H7 (cell line): ENCODE data around the gene TNNI3K. TPM values are rescaled to one million over a fixed set of nuclear protein-coding genes. Genes with fewer than 3 reads are reported as not detected.

Experiments
- DNase-seq: peaks from one replicate; pipeline ENCODE4 v3.0.0; 2012
- H3K27me3 ChIP-seq: 2 replicates; pipeline ENCODE4 v1.6.0; 2011; ENCODE audit warnings: mild to moderate bottlenecking, low read length; ENCODE audit not compliant: control insufficient read depth, insufficient read depth
- H3K36me3 ChIP-seq: replicated peaks from 2 replicates; pipeline ENCODE4 v1.5.1; 2011; ENCODE audit warnings: low read length; ENCODE audit not compliant: control insufficient read depth, insufficient read depth
- H3K4me3 ChIP-seq: 2 replicates; pipeline ENCODE4 v1.5.1; 2011; ENCODE audit warnings: low read depth, mild to moderate bottlenecking, control low read depth, low read length, moderate library complexity; ENCODE audit not compliant: insufficient read depth
- total RNA-seq: library from RNA; depleted of rRNA; stranded (reverse); fragments of >200 nt; shearing (Covaris generic); gene quantifications from 2 replicates; pipeline ENCODE4 v1.2.3, GENCODE V29; 2014

Gene TNNI3K
- total RNA-seq, 1 experiment from 2014 or later, result not detected

DNA sequence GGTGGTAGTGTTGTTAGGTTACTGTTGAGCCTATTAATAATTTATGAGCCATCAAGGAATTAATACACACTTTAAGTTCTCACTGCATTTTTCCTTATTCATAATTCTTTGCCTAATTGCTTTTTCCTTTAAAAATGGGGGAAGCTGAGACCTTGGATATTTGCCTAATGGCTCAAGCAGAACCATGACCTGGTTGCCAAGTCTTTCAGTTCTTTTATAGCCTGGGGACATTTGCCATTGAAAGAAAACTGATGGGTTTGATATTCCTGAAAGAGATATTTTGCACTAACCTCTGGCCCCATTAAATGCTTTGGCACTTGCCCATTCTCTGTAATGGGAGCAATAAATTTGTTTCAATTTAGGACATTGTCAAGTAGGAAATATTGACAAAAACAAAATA is 295.7 kb downstream of the TNNI3K start:
- H3K4me3 ChIP-seq, result no peak overlapping the region

DNA sequence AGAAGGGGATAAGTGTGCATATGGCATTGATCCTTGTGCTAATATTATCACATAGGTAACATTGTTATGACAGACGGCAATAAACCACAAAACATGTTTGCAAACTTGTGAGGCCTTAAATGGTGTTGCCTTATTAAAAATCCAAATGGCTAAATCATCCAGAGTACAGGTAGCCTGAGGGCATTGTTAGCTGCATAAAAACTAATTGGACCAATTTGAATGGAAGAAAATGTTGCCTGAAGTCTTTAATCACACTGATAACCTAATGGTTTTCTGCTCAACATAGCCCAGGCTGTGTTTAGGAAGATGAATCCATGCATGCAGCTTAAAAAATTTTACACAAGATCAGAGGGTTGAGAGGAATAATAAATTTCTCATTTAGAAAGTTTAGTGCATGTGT is 296.6 kb downstream of the TNNI3K start:
- no peaks in the 10 kb centered on the region for H3K27me3 ChIP-seq
- H3K36me3 ChIP-seq, result no peaks in the 10 kb centered on the region
- DNase-seq, result no peak
- no peak overlapping the region for H3K4me3 ChIP-seq

More for the DNA sequence above, 295.7 kb downstream of the TNNI3K start:
- Histone ChIP-seq H3K36me3 (no peaks in the 10 kb centered on the region), H3K27me3 (no peaks in the 10 kb centered on the region)
- no peak for DNase-seq

GRCh38 chr1:74534241-74534640 is 299.1 kb downstream of the TNNI3K start:
- H3K4me3 ChIP-seq, result no peak overlapping the region
- DNase-seq, result no peak
- H3K36me3 ChIP-seq, result no peaks in the 10 kb centered on the region
- H3K27me3 ChIP-seq, result no peaks in the 10 kb centered on the region

DNA sequence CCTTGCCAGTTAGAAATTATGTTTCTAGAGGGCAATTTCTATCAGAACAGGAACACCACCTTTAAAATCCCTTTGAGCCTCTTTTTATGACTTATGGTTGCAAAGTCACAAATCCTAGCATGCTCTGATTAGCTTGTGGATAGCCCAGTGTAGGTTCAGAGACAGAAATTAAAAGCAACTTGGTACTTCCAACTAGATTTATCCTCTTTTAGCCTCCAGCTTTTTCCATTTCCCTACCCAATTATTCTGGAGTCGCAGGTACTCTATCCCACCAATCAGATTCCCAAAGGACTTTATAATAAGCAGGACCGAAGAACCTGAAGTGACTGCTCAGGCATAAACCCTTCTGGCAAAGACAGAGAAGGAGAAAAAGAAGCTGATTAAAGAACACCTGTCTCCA is 310.6 kb downstream of the TNNI3K start:
- no peak for DNase-seq
- Histone ChIP-seq H3K27me3 (no peaks in the 10 kb centered on the region), H3K36me3 (no peaks in the 10 kb centered on the region), H3K4me3 (no peak overlapping the region)

DNA sequence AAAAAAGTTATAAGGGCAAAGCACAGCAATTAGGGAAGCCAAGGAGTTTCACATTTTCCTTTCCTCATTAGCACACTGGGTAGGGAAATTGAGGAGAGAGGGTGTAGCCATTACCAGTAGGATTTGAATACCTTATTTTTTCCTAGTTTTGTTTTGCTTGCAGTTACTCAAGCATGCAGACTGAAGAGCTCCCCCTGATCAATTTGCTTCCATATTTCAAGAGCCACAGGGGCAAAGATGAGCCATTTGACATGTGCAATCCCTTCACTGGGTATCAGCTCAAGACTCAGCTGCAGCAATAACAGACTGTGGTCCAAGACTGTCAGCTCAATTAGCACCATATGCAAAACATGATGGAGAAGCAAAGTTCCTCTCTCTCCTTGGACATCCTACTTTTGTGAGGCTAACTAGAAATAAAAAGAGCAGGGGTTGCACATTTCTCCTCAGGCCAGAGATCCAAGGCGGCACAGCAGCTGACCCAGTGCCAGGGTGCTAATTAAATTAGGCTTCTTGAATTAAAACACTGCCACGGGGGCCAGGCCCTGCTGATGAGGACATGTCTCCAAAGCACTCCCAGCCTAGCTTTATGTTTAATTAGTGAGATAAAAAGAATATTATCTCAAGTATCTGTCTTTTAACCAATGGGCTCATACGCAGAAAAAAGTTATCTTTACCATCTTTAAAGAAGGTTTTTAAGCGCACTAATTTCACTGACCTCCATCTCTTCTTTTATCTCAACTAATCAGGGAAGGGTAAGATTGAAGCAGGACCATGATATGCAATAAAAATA is 314.0 kb downstream of the TNNI3K start:
- DNase-seq, result no peak
- no peak overlapping the region for H3K4me3 ChIP-seq
- H3K36me3 ChIP-seq, result no peaks in the 10 kb centered on the region
- no peaks in the 10 kb centered on the region for H3K27me3 ChIP-seq

DNA sequence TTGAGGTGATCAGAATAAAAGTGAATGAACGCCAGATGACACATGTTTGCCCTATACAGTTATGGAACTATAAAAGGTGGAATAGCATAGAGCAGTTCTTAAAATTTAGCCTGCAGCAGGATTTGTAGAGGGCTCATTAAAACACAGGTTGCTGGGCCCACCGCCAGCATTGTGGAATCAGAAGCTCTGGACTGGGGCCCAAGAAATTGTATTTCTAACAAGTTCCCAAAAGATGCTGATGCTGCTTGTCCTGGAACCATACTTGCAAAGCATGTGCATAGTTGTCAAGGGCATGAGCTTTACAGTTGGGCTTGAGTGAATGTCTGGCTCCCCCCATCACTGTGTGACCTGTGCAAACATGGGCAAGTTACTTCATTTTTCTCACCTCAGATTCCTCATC is 314.7 kb downstream of the TNNI3K start:
- H3K4me3 ChIP-seq, result no peak overlapping the region
- no peaks in the 10 kb centered on the region for H3K36me3 ChIP-seq
- no peak for DNase-seq
- H3K27me3 ChIP-seq, result no peaks in the 10 kb centered on the region

- Histone ChIP-seq H3K27me3 (no peaks in the 10 kb centered on the region), H3K36me3 (no peaks in the 10 kb centered on the region), H3K4me3 (no peak overlapping the region)
- DNase-seq, result no peak
Measured at GRCh38 chr1:74570797-74571492, 335.8 kb downstream of the TNNI3K start.

DNA sequence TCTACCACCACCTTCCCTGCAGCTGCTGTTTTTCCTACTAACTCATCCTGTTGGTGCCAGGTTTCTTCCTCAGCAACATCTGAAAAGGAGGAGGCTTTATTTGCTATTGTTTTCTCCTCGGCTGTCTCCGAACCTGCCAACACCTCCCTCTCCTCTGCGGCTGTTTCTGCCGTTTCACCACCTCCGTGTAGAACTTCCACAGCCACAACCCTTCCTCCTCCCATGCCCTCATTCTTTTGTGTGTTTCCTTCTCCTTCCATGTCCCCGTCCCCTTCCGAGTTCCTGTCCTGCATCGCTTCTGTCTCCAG is 336.3 kb downstream of the TNNI3K start:
- H3K36me3 ChIP-seq, result no peaks in the 10 kb centered on the region
- H3K4me3 ChIP-seq, result no peak overlapping the region
- H3K27me3 ChIP-seq, result no peaks in the 10 kb centered on the region
- no peak for DNase-seq

GRCh38 chr1:74571891-74572290 is 336.7 kb downstream of the TNNI3K start:
- Histone ChIP-seq H3K4me3 (no peak overlapping the region), H3K36me3 (no peaks in the 10 kb centered on the region), H3K27me3 (no peaks in the 10 kb centered on the region)
- DNase-seq, result no peak

- no peaks in the 10 kb centered on the region for H3K27me3 ChIP-seq
- H3K36me3 ChIP-seq, result no peaks in the 10 kb centered on the region
- no peak for DNase-seq
- no peak overlapping the region for H3K4me3 ChIP-seq
Measured at GRCh38 chr1:74578101-74578500, 342.9 kb downstream of the TNNI3K start.

GRCh38 chr1:74579425-74579824 is 344.2 kb downstream of the TNNI3K start:
- DNase-seq, result no peak
- Histone ChIP-seq H3K27me3 (no peaks in the 10 kb centered on the region), H3K36me3 (no peaks in the 10 kb centered on the region), H3K4me3 (no peak overlapping the region)

DNA sequence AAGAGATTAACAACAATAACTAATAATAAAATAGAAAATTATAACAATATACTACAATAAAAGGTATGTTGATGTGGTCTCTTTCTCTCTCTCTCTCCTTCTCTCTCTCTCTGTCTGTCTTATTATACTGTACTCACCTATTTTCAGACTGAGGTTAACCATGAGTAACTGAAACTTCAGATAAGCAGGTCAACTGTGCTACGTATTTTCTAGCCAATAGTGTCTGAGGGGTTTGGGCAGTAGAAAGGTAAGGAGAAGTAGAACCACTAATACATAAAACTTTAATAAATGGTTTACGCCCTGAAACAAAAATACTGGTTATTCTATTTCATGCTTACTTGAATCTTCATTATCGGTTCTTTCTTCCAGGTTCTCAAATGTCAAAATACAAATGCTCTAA is 348.2 kb downstream of the TNNI3K start:
- H3K4me3 ChIP-seq, result no peak overlapping the region
- DNase-seq, result no peak
- H3K27me3 ChIP-seq, result no peaks in the 10 kb centered on the region
- H3K36me3 ChIP-seq, result no peaks in the 10 kb centered on the region

DNA sequence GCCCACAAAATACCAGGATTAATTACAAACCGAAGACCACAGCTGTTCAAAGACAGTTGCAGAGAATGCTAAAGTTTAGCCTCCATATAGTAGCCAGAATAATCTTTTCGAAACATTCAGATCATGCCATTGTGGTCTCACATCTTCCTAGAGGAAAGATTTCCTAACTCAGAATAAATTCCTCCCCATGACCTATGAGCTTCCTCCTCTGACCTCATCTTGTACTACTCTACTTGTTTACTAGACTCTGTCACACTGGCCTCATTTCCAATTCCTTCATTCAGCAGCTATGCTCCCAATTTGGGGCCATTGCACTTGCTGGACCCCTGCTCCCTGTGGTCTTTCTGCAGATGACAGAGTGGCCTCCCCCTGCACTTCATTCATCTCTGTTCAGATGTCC is 349.0 kb downstream of the TNNI3K start:
- DNase-seq, result no peak

DNA sequence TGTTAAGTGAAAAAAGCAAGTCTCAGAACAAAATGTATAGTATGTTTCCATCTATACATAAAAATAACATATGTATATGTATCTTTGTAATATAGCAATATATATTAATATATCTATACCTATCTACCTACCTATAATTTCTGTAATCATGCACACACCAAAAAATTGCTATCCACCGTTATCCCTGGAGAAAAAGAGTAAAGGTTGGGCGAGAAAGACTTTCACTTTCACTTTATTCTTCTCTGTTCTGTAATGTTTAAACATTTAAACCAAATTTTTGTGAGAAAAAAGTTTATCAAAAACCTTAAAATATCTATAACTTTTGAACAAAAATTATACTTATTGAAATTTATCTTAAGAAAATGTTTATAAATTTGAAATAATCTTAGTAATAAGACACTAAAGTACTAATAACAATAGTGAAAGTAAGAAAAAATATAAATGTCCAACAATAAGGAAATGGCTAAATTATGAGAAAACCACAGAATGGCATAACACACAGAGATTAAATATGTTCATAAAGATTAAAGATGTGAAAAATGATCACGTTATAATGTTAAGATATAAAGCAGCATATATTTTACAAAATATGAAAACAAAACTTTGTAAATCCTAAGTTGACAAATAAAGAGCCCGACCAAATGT is 351.2 kb downstream of the TNNI3K start:
- no peak for DNase-seq
- Histone ChIP-seq H3K27me3 (no peaks in the 10 kb centered on the region), H3K36me3 (no peaks in the 10 kb centered on the region), H3K4me3 (no peak overlapping the region)

More for the DNA sequence above, 349.0 kb downstream of the TNNI3K start:
- no peak overlapping the region for H3K4me3 ChIP-seq
- H3K27me3 ChIP-seq, result no peaks in the 10 kb centered on the region
- H3K36me3 ChIP-seq, result no peaks in the 10 kb centered on the region

- H3K36me3 ChIP-seq, result no peaks in the 10 kb centered on the region
- no peak for DNase-seq
- H3K27me3 ChIP-seq, result no peaks in the 10 kb centered on the region
- H3K4me3 ChIP-seq, result no peak overlapping the region
Measured at GRCh38 chr1:74587888-74588287, 352.7 kb downstream of the TNNI3K start.
